ENCODE measurements around the gene SIRT2.

The SIRT2 gene

GRCh38 chr19:38939957-38940356 lies 40.5 kb upstream of the SIRT2 start:
- H3K4me3 ChIP-seq (ENCODE audit: low read depth, low read length) = no peak overlapping the region
- TF ChIP-seq, protein P1, sequence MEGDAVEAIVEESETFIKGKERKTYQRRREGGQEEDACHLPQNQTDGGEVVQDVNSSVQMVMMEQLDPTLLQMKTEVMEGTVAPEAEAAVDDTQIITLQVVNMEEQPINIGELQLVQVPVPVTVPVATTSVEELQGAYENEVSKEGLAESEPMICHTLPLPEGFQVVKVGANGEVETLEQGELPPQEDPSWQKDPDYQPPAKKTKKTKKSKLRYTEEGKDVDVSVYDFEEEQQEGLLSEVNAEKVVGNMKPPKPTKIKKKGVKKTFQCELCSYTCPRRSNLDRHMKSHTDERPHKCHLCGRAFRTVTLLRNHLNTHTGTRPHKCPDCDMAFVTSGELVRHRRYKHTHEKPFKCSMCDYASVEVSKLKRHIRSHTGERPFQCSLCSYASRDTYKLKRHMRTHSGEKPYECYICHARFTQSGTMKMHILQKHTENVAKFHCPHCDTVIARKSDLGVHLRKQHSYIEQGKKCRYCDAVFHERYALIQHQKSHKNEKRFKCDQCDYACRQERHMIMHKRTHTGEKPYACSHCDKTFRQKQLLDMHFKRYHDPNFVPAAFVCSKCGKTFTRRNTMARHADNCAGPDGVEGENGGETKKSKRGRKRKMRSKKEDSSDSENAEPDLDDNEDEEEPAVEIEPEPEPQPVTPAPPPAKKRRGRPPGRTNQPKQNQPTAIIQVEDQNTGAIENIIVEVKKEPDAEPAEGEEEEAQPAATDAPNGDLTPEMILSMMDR (IDR thresholded peaks at IDR 0.05; ENCODE audit: borderline replicate concordance, insufficient read depth, low read depth, low read length) = no peak

GRCh38 chr19:38933544-38933943 lies 34.1 kb upstream of the SIRT2 start:
- H3K4me3 ChIP-seq (ENCODE audit: low read depth, low read length) = no peak overlapping the region
- TF ChIP-seq, protein P1 (IDR thresholded peaks at IDR 0.05; ENCODE audit: borderline replicate concordance, insufficient read depth, low read depth, low read length) = no peak

- TF ChIP-seq, protein P1 (IDR thresholded peaks at IDR 0.05; ENCODE audit: borderline replicate concordance, insufficient read depth, low read depth, low read length) = peak; percentile 53; the same call in 1 of the 2 replicates
- H3K4me3 ChIP-seq (ENCODE audit: low read depth, low read length) = no peak overlapping the region
Observed at GRCh38 chr19:38932425-38933179, 33.2 kb upstream of the SIRT2 start.

DNA sequence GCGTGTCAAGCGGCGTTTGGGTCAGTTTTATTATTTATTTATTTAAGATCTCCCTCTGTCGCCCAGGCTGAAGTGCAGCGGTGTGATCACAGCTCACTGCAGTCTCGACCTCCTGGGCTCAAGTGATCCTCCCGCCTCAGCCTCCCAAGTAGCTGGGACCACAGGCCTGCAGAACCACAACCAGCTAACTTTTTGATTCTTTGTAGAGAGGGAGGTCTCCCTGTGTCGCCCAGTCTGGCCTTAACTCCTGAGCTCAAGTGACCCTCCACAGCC lies 32.0 kb upstream of the SIRT2 start:
- TF ChIP-seq, protein P1 (IDR thresholded peaks at IDR 0.05; ENCODE audit: borderline replicate concordance, insufficient read depth, low read depth, low read length) = no peak
- H3K4me3 ChIP-seq (ENCODE audit: low read depth, low read length) = peak overlapping the region; percentile 63

- peak within 1 kb of the TSS; percentile 67 for H3K4me3 ChIP-seq (ENCODE audit: low read depth, low read length)
- TF ChIP-seq, protein P1 (IDR thresholded peaks at IDR 0.05; ENCODE audit: borderline replicate concordance, insufficient read depth, low read depth, low read length) = no peak
Observed at GRCh38 chr19:38930776-38931520, 31.5 kb upstream of the SIRT2 start, which contains the start of gene MRPS12. TSS of gene MRPS12 (plus strand) at chr19:38930944. CDS start at chr19:38931295, 351 bp downstream.

- H3K4me3 ChIP-seq (ENCODE audit: low read depth, low read length) = peak within 1 kb of the TSS; percentile 67
- TF ChIP-seq, protein P1 (IDR thresholded peaks at IDR 0.05; ENCODE audit: borderline replicate concordance, insufficient read depth, low read depth, low read length) = peak; percentile 99
Observed at GRCh38 chr19:38929929-38930775, 30.7 kb upstream of the SIRT2 start, which contains the start of gene SARS2. TSS of gene SARS2 (minus strand) at chr19:38930763. CDS start at chr19:38930736, 27 bp downstream.

Data from GM12875 (cell line).